HL-60 (cell line): ENCODE results near the gene GNAS.

Experiments
- GABPA ChIP-seq: IDR thresholded peaks from 2 replicates; pipeline ENCODE4 v1.6.1; 2012; ENCODE audit warnings: low read depth
- TF ChIP-seq, protein P1 (sequence below): IDR thresholded peaks from one replicate; pipeline ENCODE4 v1.5.1; 2011; ENCODE audit warnings: low read length, control low read depth, inconsistent platforms; ENCODE audit not compliant: insufficient read depth

DNA sequence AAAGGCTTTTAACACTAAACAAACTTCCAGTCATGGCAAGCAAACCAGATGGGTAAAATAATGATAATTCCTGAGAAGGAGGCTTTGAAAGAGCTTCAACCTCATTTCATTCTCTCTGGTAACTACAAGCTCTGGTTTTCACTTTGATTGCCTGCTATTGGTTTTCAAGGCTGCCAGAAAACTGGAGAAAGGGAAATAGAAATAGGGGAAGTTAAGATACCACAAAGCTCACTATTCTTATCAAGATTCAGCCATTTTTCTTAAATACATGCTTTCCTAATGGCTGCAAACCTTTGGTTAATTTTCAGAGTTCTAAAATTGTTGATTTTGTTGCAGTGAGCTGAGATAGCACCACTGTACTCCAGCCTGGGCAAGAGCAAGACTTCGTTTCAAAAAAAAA lies 86.0 kb downstream of the GNAS start:
- TF ChIP-seq, protein P1, sequence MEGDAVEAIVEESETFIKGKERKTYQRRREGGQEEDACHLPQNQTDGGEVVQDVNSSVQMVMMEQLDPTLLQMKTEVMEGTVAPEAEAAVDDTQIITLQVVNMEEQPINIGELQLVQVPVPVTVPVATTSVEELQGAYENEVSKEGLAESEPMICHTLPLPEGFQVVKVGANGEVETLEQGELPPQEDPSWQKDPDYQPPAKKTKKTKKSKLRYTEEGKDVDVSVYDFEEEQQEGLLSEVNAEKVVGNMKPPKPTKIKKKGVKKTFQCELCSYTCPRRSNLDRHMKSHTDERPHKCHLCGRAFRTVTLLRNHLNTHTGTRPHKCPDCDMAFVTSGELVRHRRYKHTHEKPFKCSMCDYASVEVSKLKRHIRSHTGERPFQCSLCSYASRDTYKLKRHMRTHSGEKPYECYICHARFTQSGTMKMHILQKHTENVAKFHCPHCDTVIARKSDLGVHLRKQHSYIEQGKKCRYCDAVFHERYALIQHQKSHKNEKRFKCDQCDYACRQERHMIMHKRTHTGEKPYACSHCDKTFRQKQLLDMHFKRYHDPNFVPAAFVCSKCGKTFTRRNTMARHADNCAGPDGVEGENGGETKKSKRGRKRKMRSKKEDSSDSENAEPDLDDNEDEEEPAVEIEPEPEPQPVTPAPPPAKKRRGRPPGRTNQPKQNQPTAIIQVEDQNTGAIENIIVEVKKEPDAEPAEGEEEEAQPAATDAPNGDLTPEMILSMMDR, result no peak
- TF ChIP-seq GABPA, result no peak
